Activated T-helper 9 cell treated with anti-CD3 and anti-CD28 coated beads, Interleukin-2, amount 50 U/mL, for 16 hours (primary cell): ENCODE measurements around the gene PTH2.

Source experiments
- DNase-seq: peaks from one replicate; pipeline ENCODE4 v3.0.0-alpha.2; 2020; ENCODE audit warnings: low read depth

Gene PTH2

GRCh38 chr19:49409441-49410029 is 13.7 kb downstream of the PTH2 start:
- DNase-seq: no peak

- no peak for DNase-seq
Observed at GRCh38 chr19:49408816-49409440, 14.3 kb downstream of the PTH2 start.

- DNase-seq: no peak
Observed at GRCh38 chr19:49407482-49408015, 15.7 kb downstream of the PTH2 start.

- DNase-seq: no peak
Observed at GRCh38 chr19:49407079-49407478, 16.2 kb downstream of the PTH2 start.

- DNase-seq: no peak
Observed at GRCh38 chr19:49403404-49404187, 19.6 kb downstream of the PTH2 start.

GRCh38 chr19:49400029-49400428 is 23.2 kb downstream of the PTH2 start:
- no peak for DNase-seq

GRCh38 chr19:49398931-49399330 is 24.3 kb downstream of the PTH2 start:
- DNase-seq: no peak

- no peak for DNase-seq
Observed at GRCh38 chr19:49398001-49398615, 25.1 kb downstream of the PTH2 start.

- DNase-seq: no peak
Observed at GRCh38 chr19:49396738-49397505, 26.3 kb downstream of the PTH2 start.

GRCh38 chr19:49395581-49396407 is 27.4 kb downstream of the PTH2 start:
- DNase-seq: no peak

- no peak for DNase-seq
Observed at GRCh38 chr19:49393881-49394280, 29.4 kb downstream of the PTH2 start.

- DNase-seq: peak; percentile 63
Observed at GRCh38 chr19:49391581-49392399, 31.5 kb downstream of the PTH2 start.

- no peak for DNase-seq
Observed at GRCh38 chr19:49390929-49391359, 32.3 kb downstream of the PTH2 start.

GRCh38 chr19:49390131-49390928 is 32.9 kb downstream of the PTH2 start:
- no peak for DNase-seq

GRCh38 chr19:49389406-49389805 is 33.8 kb downstream of the PTH2 start:
- no peak for DNase-seq

GRCh38 chr19:49387936-49388372 is 35.3 kb downstream of the PTH2 start, which contains the start of gene KASH5:
KASH5 (plus strand) TSS chr19:49388249; CDS start chr19:49390884, 2,635 bp downstream.
- DNase-seq: peak; percentile 75

- no peak for DNase-seq
Observed at GRCh38 chr19:49383599-49383998, 39.6 kb downstream of the PTH2 start.

- no peak for DNase-seq
Observed at GRCh38 chr19:49382639-49383038, 40.6 kb downstream of the PTH2 start.

- DNase-seq: no peak
Observed at GRCh38 chr19:49380391-49380790, 42.9 kb downstream of the PTH2 start.
